Testis (tissue), 2 donors: ENCODE data around the gene CTSE.

ENCODE experiments used
- CTCF ChIP-seq, 3 experiments: fragments of 450-650 bp in 2 of 3; fragments of 200-600 bp in 1 of 3; sonication (generic) in 1 of 3; IDR thresholded peaks; one replicate each; pipeline ENCODE4 v1.5.1; 2016 to 2019; ENCODE audit warnings: antibody characterized with exemption in 3 of 3, mild to moderate bottlenecking in 2 of 3, moderate library complexity in 1 of 3
- POLR2A ChIP-seq: fragments of 450-650 bp; IDR thresholded peaks from one replicate; pipeline ENCODE4 v1.6.1; 2017; ENCODE audit warnings: antibody characterized with exemption, mild to moderate bottlenecking, moderate library complexity

GRCh38 chr1:206021626-206022365 lies 1.9 kb downstream of the CTSE start:
- TF ChIP-seq CTCF (IDR thresholded peaks at IDR 0.05) (no peak), POLR2A (no peak)
